HG03064 (cell line): ENCODE results near the gene TMEM254.
"Not testable (repeated sequence)": the region's sequence is repeated elsewhere in the genome, so short reads cannot be mapped to it uniquely, and the experiment has no call there.

Experiments used
- ATAC-seq: cut with Tn5 transposase; IDR thresholded peaks from one replicate; pipeline ENCODE4 v1.9.1; 2021; ENCODE audit warnings: low read depth; ENCODE audit not compliant: unreplicated experiment

TMEM254 gene

GRCh38 chr10:80131499-80131901 is 53.0 kb downstream of the TMEM254 start:
- no peak for ATAC-seq

- ATAC-seq, result no peak
Measured at GRCh38 chr10:80132299-80133139, 54.1 kb downstream of the TMEM254 start, which contains the start of gene PLAC9. TSS of gene PLAC9 (plus strand) at chr10:80132730. CDS start at chr10:80132763, 33 bp downstream.

DNA sequence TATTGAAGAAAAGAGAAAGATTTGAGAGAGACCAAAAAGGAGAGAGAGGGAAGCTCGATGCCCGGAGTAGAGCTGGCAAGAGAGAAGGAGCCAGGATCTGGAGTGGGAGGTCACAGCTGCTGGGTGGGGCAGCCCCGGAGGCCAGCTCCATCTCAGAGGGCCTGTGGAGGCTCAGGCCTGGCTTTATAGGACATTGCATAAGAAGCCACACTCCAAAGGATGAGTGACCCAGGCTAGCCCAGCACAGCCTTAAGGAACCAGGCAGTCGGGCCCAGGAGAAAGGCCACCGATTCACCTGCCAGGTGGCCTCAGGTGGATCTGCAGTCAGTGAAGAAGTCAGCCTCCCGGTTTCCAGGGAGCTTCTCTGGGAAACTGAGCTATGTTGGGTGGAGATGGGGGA is 54.7 kb downstream of the TMEM254 start:
- ATAC-seq, result no peak

DNA sequence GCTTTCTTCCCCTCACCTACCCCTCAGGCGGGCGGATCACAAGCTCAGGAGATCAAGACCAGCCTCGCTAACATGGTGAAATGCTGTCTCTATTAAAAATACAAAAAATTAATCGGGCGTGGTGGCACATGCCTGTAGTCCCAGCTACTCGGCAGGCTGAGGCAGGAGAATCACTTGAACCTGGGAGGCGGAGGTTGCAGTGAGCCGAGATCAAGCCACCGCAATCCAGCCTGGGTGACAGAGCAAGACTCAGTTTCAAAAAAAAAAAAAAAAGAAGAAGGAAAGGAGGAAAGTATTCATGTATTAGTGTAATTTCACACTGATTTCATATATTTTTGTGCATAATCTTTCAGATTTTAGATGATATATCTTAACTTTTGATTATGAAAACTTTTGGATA is 55.2 kb downstream of the TMEM254 start:
- ATAC-seq, result not testable (repeated sequence)

GRCh38 chr10:80136134-80136571 is 57.7 kb downstream of the TMEM254 start:
- ATAC-seq, result no peak

DNA sequence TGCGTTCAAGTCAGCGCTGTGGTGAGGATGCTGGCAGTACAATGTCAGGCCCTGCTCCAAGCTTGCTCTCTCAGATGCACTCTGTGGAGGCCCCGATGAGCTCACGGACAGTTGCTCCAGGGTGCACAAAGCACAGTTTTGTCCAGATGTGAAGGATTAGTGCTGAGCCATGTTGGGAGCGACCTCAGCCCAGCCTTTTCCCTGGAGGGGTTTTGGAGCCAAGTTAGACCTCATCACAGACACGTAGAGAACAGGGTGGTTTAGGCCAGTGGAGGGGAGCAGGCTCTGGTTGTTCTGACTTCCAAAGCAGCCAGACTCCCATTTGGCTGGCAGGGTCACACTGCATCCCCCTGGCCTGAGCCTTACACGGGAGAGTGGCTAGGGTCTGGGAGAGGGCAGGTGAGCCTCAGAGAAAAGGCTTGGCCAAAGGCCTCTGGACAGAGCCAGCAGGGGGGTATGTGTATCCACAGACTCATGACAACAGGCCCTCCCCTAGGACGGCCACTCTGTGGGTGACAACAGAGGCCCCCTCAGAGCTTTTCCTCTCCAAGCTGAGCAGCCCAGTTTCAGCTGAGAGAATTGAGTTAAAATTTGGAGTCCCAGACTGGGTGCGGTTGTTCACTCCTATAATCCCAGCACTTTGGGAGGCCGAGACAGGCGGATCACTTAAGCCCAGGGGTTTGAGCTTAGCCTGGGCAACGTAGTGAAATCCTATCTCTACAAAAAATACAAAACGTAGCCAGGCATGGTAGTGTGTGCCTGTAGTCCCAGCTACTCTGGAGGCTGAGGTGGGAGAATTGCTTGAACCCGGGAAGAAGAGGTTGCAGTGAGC is 58.8 kb downstream of the TMEM254 start:
- ATAC-seq, result no peak

GRCh38 chr10:80137920-80138319 is 59.5 kb downstream of the TMEM254 start:
- ATAC-seq, result no peak

DNA sequence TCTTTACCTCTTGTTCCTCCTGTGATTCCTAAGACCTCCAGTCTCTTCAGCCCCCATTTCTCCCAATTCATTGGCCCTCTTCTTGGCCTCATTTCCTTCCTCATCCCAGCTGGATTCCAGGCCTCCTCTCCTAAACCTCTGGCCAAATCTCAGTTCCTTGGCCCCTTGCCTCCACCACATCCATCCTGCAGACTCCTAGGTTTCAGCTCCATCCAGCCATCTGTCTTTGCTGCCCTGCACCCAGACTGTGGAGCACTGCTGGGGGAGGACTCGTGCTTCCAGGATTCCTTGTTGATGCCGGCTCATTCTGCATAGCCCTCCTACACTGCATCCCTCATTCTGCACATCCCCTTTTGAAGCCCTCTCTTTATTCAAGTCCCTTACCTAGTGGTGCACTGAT is 60.8 kb downstream of the TMEM254 start:
- ATAC-seq, result no peak

- ATAC-seq, result no peak
Measured at GRCh38 chr10:80140251-80140650, 61.8 kb downstream of the TMEM254 start.

- ATAC-seq, result no peak
Measured at GRCh38 chr10:80141696-80142460, 63.4 kb downstream of the TMEM254 start.
